HEK293T (cell line): ENCODE measurements around the gene CEP20.

Source experiments
- ARNT ChIP-seq: fragments of 450-650 bp; IDR thresholded peaks from 2 replicates; pipeline ENCODE4 v1.6.1; 2017; ENCODE audit warnings: mild to moderate bottlenecking
- BHLHE40 ChIP-seq: fragments of 450-650 bp; IDR thresholded peaks from 2 replicates; pipeline ENCODE4 v1.6.1; 2016; ENCODE audit warnings: mild to moderate bottlenecking, moderate library complexity, borderline replicate concordance
- ELF4 ChIP-seq: fragments of 450-650 bp; IDR thresholded peaks from 2 replicates; pipeline ENCODE4 v1.6.1; 2017; ENCODE audit warnings: antibody characterized with exemption
- FOXA1 ChIP-seq: fragments of 450-650 bp; IDR thresholded peaks from 2 replicates; pipeline ENCODE4 v1.6.1; 2016; ENCODE audit warnings: mild to moderate bottlenecking
- FOXK2 ChIP-seq: fragments of 450-650 bp; IDR thresholded peaks from 2 replicates; pipeline ENCODE4 v1.6.1; 2016; ENCODE audit warnings: mild to moderate bottlenecking
- L3MBTL2 ChIP-seq: fragments of 450-650 bp; conservative IDR thresholded peaks from 2 replicates; pipeline ENCODE4 v1.6.1; 2016; ENCODE audit warnings: mild to moderate bottlenecking
- NFRKB ChIP-seq: fragments of 450-650 bp; IDR thresholded peaks from 2 replicates; pipeline ENCODE4 v1.6.1; 2016; ENCODE audit warnings: mild to moderate bottlenecking, moderate library complexity
- SP1 ChIP-seq: fragments of 450-650 bp; IDR thresholded peaks from 2 replicates; pipeline ENCODE4 v1.6.1; 2017
- SUZ12 ChIP-seq: fragments of 450-650 bp; IDR thresholded peaks from 2 replicates; pipeline ENCODE4 v1.6.1; 2016; ENCODE audit warnings: mild to moderate bottlenecking

GRCh38 chr16:15858921-15859668, 29.3 kb downstream of the CEP20 start:
- no peak for TF ChIP-seq BHLHE40
- no peak for TF ChIP-seq L3MBTL2
- TF ChIP-seq SP1: no peak
- TF ChIP-seq FOXA1: no peak
- no peak for TF ChIP-seq ELF4
- no peak for TF ChIP-seq SUZ12
- TF ChIP-seq NFRKB: no peak
- no peak for TF ChIP-seq ARNT
- no peak for TF ChIP-seq FOXK2
